ENCODE results near the gene ZBTB33. TPM values are rescaled to one million over a fixed set of nuclear protein-coding genes. Genes with fewer than 3 reads are reported as not detected.

ZBTB33 gene
- total RNA-seq, 1 experiment from 2014 or later: 17.2 TPM

- H3K4me1 ChIP-seq: no peaks in the 10 kb centered on the region
- no peaks in the 10 kb centered on the region for H3K9me3 Mint-ChIP-seq (ENCODE audit: unreplicated experiment)
- H3K9me3 ChIP-seq: no peaks in the 10 kb centered on the region
- no peaks in the 10 kb centered on the region for H3K27me3 Mint-ChIP-seq (ENCODE audit: insufficient read depth, unreplicated experiment)
- H3K27me3 ChIP-seq (replicated peaks; ENCODE audit: control insufficient read depth, insufficient read depth, low read length): no peaks in the 10 kb centered on the region
- no peak for DNase-seq
- H3K36me3 ChIP-seq (ENCODE audit: control insufficient read depth, insufficient read depth, low read length): no peaks in the 10 kb centered on the region
- H3K4me3 ChIP-seq (ENCODE audit: low read depth, low read length): no peak overlapping the region
- H3K27ac Mint-ChIP-seq (ENCODE audit: unreplicated experiment): no peak overlapping the region
- no peaks in the 10 kb centered on the region for H3K36me3 Mint-ChIP-seq (ENCODE audit: insufficient read depth, unreplicated experiment)
- ChIA-PET POLR2A (no interaction called here), CTCF (no interaction called here)
- intact Hi-C loops (cut with micrococcal nuclease; ENCODE audit: unreplicated experiment): no loop called here
- H3K4me3 Mint-ChIP-seq (ENCODE audit: unreplicated experiment): no peak overlapping the region
- no peak for TF ChIP-seq CTCF (IDR thresholded peaks at IDR 0.05; ENCODE audit: insufficient read depth in 1 of 2, low read depth in 1 of 2, low read length in 1 of 2, severe bottlenecking in 1 of 2, unreplicated experiment in 1 of 2)
- BruUV-seq (replicated peaks): no TSS peak
- H3K4me1 Mint-ChIP-seq (ENCODE audit: low read depth, unreplicated experiment): no peaks in the 10 kb centered on the region
Observed at GRCh38 chrX:120271218-120271617, 20.6 kb downstream of the ZBTB33 start.

DNA sequence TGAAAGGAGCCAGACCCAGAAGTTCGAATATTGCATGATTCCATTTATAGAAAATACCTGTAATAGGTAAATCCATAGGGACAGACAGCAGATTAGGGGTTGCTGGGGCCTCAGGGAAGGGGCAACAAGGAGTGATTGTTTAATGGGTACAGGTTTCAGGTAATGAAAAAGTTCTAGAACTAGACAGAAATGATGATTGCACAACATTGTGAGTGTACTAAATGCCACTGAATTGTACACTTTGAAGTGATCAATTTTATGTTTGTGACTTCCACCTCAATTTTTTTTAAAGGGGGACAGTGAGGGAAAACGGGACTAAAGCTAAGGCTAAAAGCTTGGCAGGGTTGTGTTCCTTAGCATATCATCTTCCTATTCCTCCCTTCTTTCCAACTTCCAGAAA lies 23.5 kb downstream of the ZBTB33 start:
- Mint-ChIP-seq H3K36me3 (ENCODE audit: insufficient read depth, unreplicated experiment) (no peaks in the 10 kb centered on the region), H3K27me3 (ENCODE audit: insufficient read depth, unreplicated experiment) (no peaks in the 10 kb centered on the region), H3K4me1 (ENCODE audit: low read depth, unreplicated experiment) (no peaks in the 10 kb centered on the region), H3K9me3 (ENCODE audit: unreplicated experiment) (no peaks in the 10 kb centered on the region), H3K27ac (ENCODE audit: unreplicated experiment) (no peak overlapping the region), H3K4me3 (ENCODE audit: unreplicated experiment) (no peak overlapping the region)
- Histone ChIP-seq H3K27me3 (replicated peaks; ENCODE audit: control insufficient read depth, insufficient read depth, low read length) (no peaks in the 10 kb centered on the region), H3K9me3 (no peaks in the 10 kb centered on the region), H3K4me3 (ENCODE audit: low read depth, low read length) (no peak overlapping the region), H3K36me3 (ENCODE audit: control insufficient read depth, insufficient read depth, low read length) (no peaks in the 10 kb centered on the region), H3K4me1 (no peaks in the 10 kb centered on the region)
- DNase-seq: no peak
- TF ChIP-seq CTCF (IDR thresholded peaks at IDR 0.05; ENCODE audit: insufficient read depth in 1 of 2, low read depth in 1 of 2, low read length in 1 of 2, severe bottlenecking in 1 of 2, unreplicated experiment in 1 of 2): no peak
- intact Hi-C loops (cut with micrococcal nuclease; ENCODE audit: unreplicated experiment): no loop called here
- CTCF ChIA-PET: no interaction called here
- no TSS peak for BruUV-seq (replicated peaks)
- POLR2A ChIA-PET: no interaction called here

DNA sequence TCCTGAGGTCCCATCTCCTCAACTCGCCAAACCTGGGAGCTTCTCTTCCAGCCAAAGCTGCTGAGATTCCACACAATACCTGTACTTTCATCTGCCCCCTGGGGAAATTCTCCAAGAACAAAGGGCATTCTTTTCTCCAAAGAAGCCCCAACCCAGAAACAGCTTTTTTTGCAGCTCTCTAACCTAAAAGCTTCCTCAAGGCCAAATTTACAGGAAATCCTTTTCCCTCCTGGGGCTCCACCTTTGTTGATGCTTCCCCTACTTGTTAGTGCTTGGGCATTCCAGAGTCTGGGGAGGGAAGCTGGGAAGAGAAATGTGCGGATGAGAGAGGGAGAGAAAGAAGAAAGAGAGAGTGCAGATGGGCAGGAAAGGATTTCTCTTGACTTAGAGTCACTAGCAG lies 24.3 kb downstream of the ZBTB33 start:
- TF ChIP-seq CTCF (IDR thresholded peaks at IDR 0.05; ENCODE audit: insufficient read depth in 1 of 2, low read depth in 1 of 2, low read length in 1 of 2, severe bottlenecking in 1 of 2, unreplicated experiment in 1 of 2): no peak
- ChIA-PET CTCF (no interaction called here), POLR2A (no interaction called here)
- Histone ChIP-seq H3K36me3 (ENCODE audit: control insufficient read depth, insufficient read depth, low read length) (no peaks in the 10 kb centered on the region), H3K4me3 (ENCODE audit: low read depth, low read length) (no peak overlapping the region), H3K27me3 (replicated peaks; ENCODE audit: control insufficient read depth, insufficient read depth, low read length) (no peaks in the 10 kb centered on the region), H3K9me3 (no peaks in the 10 kb centered on the region), H3K4me1 (no peaks in the 10 kb centered on the region)
- H3K27me3 Mint-ChIP-seq (ENCODE audit: insufficient read depth, unreplicated experiment): no peaks in the 10 kb centered on the region
- DNase-seq: no peak
- no peaks in the 10 kb centered on the region for H3K4me1 Mint-ChIP-seq (ENCODE audit: low read depth, unreplicated experiment)
- H3K9me3 Mint-ChIP-seq (ENCODE audit: unreplicated experiment): no peaks in the 10 kb centered on the region
- H3K4me3 Mint-ChIP-seq (ENCODE audit: unreplicated experiment): no peak overlapping the region
- H3K36me3 Mint-ChIP-seq (ENCODE audit: insufficient read depth, unreplicated experiment): no peaks in the 10 kb centered on the region
- no peak overlapping the region for H3K27ac Mint-ChIP-seq (ENCODE audit: unreplicated experiment)
- intact Hi-C loops (cut with micrococcal nuclease; ENCODE audit: unreplicated experiment): no loop called here
- BruUV-seq (replicated peaks): no TSS peak
